AG09309 (cell line): ENCODE measurements around the gene PXMP2.

ENCODE experiments used
- DNase-seq: peaks from one replicate; pipeline ENCODE4 v3.0.0-alpha.2; 2010; ENCODE audit warnings: low read depth
- H3K4me3 ChIP-seq: 2 replicates; pipeline ENCODE4 v1.5.1; 2011; ENCODE audit warnings: mild to moderate bottlenecking, low read depth, low read length, moderate library complexity; ENCODE audit not compliant: control insufficient read depth
- TF ChIP-seq, protein P1 (sequence below): IDR thresholded peaks from 2 replicates; pipeline ENCODE4 v1.5.1; 2011; ENCODE audit warnings: mild to moderate bottlenecking, low read depth, low read length, inconsistent platforms; ENCODE audit not compliant: insufficient read depth, control insufficient read depth; ENCODE audit errors: missing control alignments

PXMP2 gene

GRCh38 chr12:132649226-132649945 is 38.0 kb upstream of the PXMP2 start:
- TF ChIP-seq, protein P1, sequence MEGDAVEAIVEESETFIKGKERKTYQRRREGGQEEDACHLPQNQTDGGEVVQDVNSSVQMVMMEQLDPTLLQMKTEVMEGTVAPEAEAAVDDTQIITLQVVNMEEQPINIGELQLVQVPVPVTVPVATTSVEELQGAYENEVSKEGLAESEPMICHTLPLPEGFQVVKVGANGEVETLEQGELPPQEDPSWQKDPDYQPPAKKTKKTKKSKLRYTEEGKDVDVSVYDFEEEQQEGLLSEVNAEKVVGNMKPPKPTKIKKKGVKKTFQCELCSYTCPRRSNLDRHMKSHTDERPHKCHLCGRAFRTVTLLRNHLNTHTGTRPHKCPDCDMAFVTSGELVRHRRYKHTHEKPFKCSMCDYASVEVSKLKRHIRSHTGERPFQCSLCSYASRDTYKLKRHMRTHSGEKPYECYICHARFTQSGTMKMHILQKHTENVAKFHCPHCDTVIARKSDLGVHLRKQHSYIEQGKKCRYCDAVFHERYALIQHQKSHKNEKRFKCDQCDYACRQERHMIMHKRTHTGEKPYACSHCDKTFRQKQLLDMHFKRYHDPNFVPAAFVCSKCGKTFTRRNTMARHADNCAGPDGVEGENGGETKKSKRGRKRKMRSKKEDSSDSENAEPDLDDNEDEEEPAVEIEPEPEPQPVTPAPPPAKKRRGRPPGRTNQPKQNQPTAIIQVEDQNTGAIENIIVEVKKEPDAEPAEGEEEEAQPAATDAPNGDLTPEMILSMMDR, result no peak
- no peak overlapping the region for H3K4me3 ChIP-seq
- DNase-seq, result no peak

GRCh38 chr12:132651444-132652100 is 35.8 kb upstream of the PXMP2 start:
- TF ChIP-seq, protein P1, result no peak
- no peak for DNase-seq

DNA sequence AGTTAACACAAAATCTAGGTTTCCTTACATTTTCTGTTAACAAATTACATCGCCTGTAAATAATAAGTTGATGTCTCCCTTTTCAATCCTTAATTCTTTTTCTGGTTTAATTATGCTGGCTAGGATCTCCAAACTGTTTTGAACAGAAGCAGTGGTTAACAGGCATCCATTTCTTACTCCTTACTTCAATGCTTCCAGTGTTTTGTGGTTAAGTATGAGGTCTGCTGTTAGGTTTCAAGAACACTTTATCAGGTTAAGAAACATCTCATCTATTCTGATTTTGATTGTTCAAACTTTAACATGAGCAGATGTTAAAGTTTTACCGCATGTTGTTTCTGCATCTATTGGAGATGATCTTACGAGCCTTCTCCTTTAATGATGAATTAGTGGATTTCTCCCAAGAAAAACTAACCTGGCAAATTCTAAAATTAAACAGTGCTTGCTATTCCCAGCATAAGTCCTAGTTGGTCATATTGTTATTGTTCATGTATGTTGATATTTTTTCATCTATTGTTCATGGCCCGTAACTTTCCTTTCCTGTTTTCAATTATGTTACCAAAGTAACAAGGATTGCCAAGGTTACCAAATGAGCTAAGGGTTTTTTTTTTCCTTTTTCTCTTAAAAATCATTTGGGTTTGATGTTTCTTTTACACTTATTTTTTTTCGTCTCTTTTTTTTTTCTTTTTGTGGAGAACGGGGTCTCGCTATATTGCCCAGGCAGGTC is 33.7 kb upstream of the PXMP2 start:
- no peak overlapping the region for H3K4me3 ChIP-seq
- DNase-seq, result no peak
- TF ChIP-seq, protein P1, result no peak

More at GRCh38 chr12:132651444-132652100, 35.8 kb upstream of the PXMP2 start:
- H3K4me3 ChIP-seq, result no peak overlapping the region

GRCh38 chr12:132657004-132657727 is 30.2 kb upstream of the PXMP2 start:
- TF ChIP-seq, protein P1, result no peak
- H3K4me3 ChIP-seq, result no peak overlapping the region
- no peak for DNase-seq

DNA sequence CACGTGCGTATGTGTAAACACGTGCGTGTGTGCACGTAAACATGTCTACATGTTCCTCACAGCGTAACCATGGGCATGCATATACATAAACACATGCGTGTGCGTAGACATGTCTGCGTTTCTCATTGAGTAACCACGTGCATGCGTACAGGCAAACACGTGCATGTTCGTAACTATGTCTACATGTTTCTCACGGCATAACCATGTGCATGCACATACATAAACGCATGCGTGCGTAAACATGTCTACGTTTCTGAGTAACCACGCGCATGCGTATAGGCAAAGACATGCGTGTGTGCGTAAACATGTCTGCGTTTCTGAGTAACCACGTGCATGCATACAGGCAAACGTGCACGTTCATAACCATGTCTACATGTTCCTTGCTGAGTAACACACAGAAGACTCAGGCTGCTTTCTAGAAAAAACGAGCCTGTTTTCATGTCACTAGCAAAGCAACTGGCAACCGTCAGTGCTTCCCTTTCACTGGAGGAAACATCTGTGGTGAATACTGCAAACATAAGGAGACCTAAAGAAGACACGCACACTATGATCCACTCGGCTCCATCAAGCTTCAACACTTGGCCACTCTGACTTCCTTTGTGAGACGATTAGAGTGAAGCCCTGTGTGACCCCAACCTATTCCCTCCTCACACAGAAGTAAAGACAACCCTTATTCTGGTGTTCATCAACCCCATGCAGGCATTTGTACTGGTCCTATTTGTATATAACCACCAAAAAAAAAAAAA is 29.1 kb upstream of the PXMP2 start:
- no peak overlapping the region for H3K4me3 ChIP-seq
- DNase-seq, result no peak
- TF ChIP-seq, protein P1, result no peak
